Osteocyte (in vitro differentiated cells): ENCODE measurements around the gene PYCARD. TPM values are rescaled to one million over a fixed set of nuclear protein-coding genes. Genes with fewer than 3 reads are reported as not detected.
"Not testable (repeated sequence)": the region's sequence is repeated elsewhere in the genome, so short reads cannot be mapped to it uniquely, and the experiment has no call there.

Experiments
- DNase-seq: peaks from one replicate; pipeline ENCODE4 v3.0.0; 2021; ENCODE audit warnings: mixed read lengths; ENCODE audit not compliant: unreplicated experiment; ENCODE audit errors: extremely low spot score
- H3K27ac Mint-ChIP-seq: one replicate; pipeline ENCODE4 v1.8.0; 2021; ENCODE audit warnings: mild to moderate bottlenecking, mixed read lengths; ENCODE audit not compliant: unreplicated experiment
- H3K27me3 Mint-ChIP-seq: one replicate; pipeline ENCODE4 v1.8.0; 2021; ENCODE audit warnings: mixed read lengths; ENCODE audit not compliant: unreplicated experiment
- H3K36me3 Mint-ChIP-seq: one replicate; pipeline ENCODE4 v1.8.0; 2021; ENCODE audit warnings: mixed read lengths; ENCODE audit not compliant: unreplicated experiment
- H3K4me1 Mint-ChIP-seq: one replicate; pipeline ENCODE4 v1.8.0; 2021; ENCODE audit warnings: mixed read lengths; ENCODE audit not compliant: unreplicated experiment
- H3K4me3 Mint-ChIP-seq: one replicate; pipeline ENCODE4 v1.8.0; 2021; ENCODE audit warnings: mild to moderate bottlenecking, moderate library complexity, mixed read lengths; ENCODE audit not compliant: unreplicated experiment
- H3K9me3 Mint-ChIP-seq: one replicate; pipeline ENCODE4 v1.8.0; 2021; ENCODE audit warnings: mixed read lengths; ENCODE audit not compliant: unreplicated experiment
- CTCF ChIP-seq: fragments of 200-600 bp; sonication (generic); IDR thresholded peaks from 2 replicates; pipeline ENCODE4 v1.5.0; 2021; ENCODE audit warnings: antibody characterized with exemption, mild to moderate bottlenecking, moderate library complexity
- total RNA-seq: library from RNA; stranded (reverse); gene quantifications from 2 replicates; pipeline ENCODE4 v1.2.1, GENCODE V29; 2021

PYCARD gene
- total RNA-seq, 1 donor from 2014 or later: 6.1 TPM

- H3K27ac Mint-ChIP-seq: peak overlapping the region; percentile 100
- TF ChIP-seq CTCF: no peak
- H3K9me3 Mint-ChIP-seq: no peaks in the 10 kb centered on the region
- peaks cover 33% of the 10 kb centered on the region for H3K36me3 Mint-ChIP-seq
- H3K4me1 Mint-ChIP-seq: peaks cover 47% of the 10 kb centered on the region
- H3K4me3 Mint-ChIP-seq: peak overlapping the region; percentile 95
- no peak for DNase-seq
- H3K27me3 Mint-ChIP-seq: no peaks in the 10 kb centered on the region
Observed at GRCh38 chr16:31181102-31181830, 21.3 kb downstream of the PYCARD start.

GRCh38 chr16:31179747-31180459, 22.7 kb downstream of the PYCARD start, which contains the start of gene FUS:
FUS (plus strand) TSS chr16:31180139; CDS start chr16:31180215, 76 bp downstream.
- peak within 1 kb of the TSS; percentile 95 for H3K4me3 Mint-ChIP-seq
- peak; percentile 96 for DNase-seq
- H3K27ac Mint-ChIP-seq: peak within 1 kb of the TSS; percentile 100
- H3K4me1 Mint-ChIP-seq: peaks cover 43% of the 10 kb centered on the region
- H3K27me3 Mint-ChIP-seq: no peaks in the 10 kb centered on the region
- TF ChIP-seq CTCF: no peak
- H3K36me3 Mint-ChIP-seq: peaks cover 21% of the 10 kb centered on the region
- no peaks in the 10 kb centered on the region for H3K9me3 Mint-ChIP-seq

GRCh38 chr16:31179219-31179746, 23.3 kb downstream of the PYCARD start:
- peaks cover 40% of the 10 kb centered on the region for H3K4me1 Mint-ChIP-seq
- no peaks in the 10 kb centered on the region for H3K9me3 Mint-ChIP-seq
- H3K36me3 Mint-ChIP-seq: peaks cover 18% of the 10 kb centered on the region
- H3K27me3 Mint-ChIP-seq: no peaks in the 10 kb centered on the region
- peak overlapping the region; percentile 100 for H3K27ac Mint-ChIP-seq
- peak overlapping the region; percentile 95 for H3K4me3 Mint-ChIP-seq
- no peak for DNase-seq
- TF ChIP-seq CTCF: no peak

GRCh38 chr16:31177136-31177535, 25.4 kb downstream of the PYCARD start:
- TF ChIP-seq CTCF: no peak
- Mint-ChIP-seq H3K27me3 (no peaks in the 10 kb centered on the region), H3K4me1 (peaks cover 20% of the 10 kb centered on the region), H3K9me3 (no peaks in the 10 kb centered on the region), H3K4me3 (no peak overlapping the region), H3K36me3 (peaks cover 4% of the 10 kb centered on the region), H3K27ac (no peak overlapping the region)
- DNase-seq: no peak

GRCh38 chr16:31170048-31170447, 32.5 kb downstream of the PYCARD start:
- H3K27me3 Mint-ChIP-seq, H3K36me3 Mint-ChIP-seq, H3K4me1 Mint-ChIP-seq, DNase-seq, H3K9me3 Mint-ChIP-seq, H3K4me3 Mint-ChIP-seq: not testable (repeated sequence)
- peak overlapping the region; percentile 32 for H3K27ac Mint-ChIP-seq
